Medulla oblongata (tissue), 1 donor: ENCODE results near the gene PRSS1.

Experiments
- DNase-seq: peaks from one replicate; pipeline ENCODE4 v3.0.0-alpha.2; 2015; ENCODE audit errors: extremely low spot score

The PRSS1 gene

DNA sequence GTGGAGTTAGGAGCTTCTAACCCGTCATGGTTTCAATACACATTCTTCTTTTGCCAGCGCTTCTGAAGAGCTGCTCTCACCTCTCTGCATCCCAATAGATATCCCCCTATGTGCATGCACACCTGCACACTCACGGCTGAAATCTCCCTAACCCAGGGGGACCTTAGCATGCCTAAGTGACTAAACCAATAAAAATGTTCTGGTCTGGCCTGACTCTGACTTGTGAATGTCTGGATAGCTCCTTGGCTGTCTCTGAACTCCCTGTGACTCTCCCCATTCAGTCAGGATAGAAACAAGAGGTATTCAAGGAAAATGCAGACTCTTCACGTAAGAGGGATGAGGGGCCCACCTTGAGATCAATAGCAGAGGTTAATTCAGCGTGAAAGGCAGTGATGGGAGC is 43.9 kb downstream of the PRSS1 start:
- no peak for DNase-seq

DNA sequence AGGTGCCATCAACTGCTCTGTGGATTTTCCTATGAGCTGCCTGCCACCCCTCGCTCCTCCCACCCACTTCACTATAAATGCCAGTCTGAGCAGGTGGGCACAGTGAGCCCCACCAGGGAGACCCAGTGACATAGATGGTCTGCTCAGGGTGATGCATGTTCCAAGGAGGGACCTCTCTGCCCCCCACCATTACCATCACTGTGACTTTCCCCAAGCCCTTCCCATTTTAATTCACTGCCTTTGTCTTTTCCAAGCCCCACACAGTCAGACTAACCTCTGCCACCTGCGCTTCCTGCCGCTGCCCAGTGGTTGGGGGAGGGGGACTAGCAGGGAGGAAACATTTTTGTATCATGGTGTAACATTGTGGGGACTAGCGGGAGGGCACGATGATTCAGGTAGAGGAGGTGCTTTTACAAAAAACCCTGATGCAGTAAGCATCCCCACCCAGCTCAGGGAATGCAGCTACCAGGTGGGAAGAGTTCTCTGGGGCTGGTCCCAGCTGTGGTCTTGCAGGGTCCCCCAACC is 46.1 kb downstream of the PRSS1 start:
- DNase-seq = no peak

DNA sequence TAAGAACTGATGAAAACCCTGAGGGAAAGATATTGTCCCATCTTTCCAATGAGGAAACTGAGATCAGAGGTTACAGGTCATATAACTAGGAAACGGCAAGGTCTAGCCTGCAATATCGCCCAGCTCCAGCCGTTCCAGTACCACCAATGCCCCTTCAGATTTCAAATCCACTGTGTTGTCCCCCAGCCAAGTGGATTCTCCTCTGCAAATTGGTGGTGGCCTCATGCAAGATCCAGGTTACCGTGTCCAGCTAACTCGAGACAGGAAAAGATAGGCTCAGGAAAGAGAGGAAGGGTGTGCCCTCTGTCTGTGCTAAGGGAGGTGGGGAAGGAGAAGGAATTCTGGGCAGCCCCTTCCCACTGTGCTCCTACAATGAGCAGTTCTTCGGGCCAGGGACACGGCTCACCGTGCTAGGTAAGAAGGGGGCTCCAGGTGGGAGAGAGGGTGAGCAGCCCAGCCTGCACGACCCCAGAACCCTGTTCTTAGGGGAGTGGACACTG is 46.8 kb downstream of the PRSS1 start:
- no peak for DNase-seq

DNA sequence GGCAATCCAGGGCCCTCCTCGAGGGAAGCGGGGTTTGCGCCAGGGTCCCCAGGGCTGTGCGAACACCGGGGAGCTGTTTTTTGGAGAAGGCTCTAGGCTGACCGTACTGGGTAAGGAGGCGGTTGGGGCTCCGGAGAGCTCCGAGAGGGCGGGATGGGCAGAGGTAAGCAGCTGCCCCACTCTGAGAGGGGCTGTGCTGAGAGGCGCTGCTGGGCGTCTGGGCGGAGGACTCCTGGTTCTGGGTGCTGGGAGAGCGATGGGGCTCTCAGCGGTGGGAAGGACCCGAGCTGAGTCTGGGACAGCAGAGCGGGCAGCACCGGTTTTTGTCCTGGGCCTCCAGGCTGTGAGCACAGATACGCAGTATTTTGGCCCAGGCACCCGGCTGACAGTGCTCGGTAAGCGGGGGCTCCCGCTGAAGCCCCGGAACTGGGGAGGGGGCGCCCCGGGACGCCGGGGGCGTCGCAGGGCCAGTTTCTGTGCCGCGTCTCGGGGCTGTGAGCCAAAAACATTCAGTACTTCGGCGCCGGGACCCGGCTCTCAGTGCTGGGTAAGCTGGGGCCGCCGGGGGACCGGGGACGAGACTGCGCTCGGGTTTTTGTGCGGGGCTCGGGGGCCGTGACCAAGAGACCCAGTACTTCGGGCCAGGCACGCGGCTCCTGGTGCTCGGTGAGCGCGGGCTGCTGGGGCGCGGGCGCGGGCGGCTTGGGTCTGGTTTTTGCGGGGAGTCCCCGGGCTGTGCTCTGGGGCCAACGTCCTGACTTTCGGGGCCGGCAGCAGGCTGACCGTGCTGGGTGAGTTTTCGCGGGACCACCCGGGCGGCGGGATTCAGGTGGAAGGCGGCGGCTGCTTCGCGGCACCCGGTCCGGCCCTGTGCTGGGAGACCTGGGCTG is 47.5 kb downstream of the PRSS1 start:
- DNase-seq = no peak

DNA sequence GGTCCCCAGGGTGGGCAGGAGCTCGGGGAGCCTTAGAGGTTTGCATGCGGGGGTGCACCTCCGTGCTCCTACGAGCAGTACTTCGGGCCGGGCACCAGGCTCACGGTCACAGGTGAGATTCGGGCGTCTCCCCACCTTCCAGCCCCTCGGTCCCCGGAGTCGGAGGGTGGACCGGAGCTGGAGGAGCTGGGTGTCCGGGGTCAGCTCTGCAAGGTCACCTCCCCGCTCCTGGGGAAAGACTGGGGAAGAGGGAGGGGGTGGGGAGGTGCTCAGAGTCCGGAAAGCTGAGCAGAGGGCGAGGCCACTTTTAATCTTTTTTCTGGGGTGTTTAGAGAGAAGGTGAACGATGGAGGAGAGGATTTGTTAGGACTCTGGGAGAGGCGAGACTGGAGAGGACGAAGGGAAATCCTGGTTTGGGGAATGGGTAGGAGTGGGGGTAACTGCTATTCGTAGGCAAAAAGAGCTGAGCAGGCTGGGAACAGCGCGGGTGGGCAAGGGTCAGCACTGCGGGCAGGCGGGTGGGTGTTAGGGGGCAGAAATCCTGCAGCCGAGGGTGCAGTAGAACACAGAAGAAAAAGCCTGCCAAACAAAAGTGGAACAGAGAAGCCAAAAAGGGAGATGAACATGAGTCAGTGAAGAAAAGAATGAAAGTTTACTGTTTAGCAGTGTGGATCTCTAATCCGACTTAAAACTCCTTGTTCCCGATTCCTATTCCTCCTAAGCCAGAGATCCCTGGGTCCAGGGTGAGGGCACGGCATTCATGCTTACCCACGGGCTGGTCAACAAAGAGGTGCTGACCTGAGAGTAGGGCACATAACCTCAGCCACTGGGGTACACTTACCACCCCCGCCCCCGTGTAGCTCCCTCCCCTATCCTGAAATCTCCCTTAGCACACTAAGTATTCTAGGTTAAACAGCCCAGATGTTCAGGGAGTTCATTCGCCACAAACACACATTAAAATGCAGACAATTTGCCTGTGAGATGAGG is 48.4 kb downstream of the PRSS1 start:
- DNase-seq = no peak

DNA sequence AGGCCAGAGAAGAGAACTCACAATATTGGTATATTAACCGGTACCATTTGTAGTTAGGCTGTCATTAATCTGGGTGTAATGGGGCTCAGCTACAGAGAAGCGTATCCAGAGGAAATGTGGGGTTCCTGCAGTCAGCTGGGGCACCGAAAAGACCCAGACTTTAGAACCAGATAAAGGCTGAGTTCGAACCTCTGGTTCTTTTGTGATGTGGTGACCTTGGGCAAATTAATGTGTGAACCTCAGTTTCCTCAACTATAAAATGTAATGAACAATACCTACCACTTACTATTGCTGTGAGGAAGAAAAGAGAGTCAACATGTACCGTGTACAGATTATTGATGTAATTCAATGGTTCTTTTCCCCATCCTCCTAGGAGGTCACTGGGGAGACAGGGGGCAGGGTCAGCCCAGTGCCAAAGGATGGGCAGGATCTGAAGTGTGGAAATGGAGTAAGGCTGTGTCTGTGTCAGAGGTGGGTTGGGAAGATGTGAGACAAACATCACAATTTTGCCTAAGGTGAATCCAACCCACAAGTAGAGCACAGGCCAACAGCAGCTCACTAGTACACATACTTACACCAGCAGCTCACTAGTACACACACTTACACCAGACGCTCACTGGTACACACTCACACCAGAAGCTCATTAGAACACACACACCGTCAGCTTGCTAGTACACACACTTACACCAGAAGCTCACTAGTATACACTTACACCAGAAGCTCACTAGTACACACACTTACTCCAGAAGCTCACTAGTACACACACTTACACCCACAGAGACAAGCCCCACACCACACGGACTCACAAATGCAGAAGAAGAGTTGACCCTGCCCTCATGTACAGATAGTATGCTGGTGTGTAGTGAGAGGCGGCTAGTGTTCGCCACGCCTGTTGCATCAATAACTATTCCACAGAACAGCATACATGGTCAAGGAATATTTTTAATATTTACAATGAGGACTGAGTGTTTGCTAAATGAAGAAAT is 49.5 kb downstream of the PRSS1 start:
- no peak for DNase-seq

DNA sequence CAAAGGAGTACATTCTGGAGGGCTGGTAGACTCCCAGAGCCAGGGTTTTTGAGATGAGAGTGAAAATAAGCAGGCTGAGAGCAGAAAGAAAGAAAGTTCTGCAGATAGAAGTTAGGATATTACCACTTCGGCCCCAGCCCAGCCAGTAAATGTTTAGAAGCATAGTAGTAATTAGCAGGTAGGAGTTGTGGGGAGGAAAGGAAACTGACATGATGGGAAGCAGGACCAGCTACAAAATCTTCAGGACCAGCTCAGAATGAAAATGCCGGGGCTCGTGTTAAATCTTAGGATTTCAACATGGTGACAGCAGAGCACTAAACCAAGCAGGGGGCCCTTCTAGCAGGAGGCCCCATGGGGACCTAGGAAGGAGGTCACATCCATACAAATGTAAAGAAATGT is 50.2 kb downstream of the PRSS1 start:
- DNase-seq = no peak

DNA sequence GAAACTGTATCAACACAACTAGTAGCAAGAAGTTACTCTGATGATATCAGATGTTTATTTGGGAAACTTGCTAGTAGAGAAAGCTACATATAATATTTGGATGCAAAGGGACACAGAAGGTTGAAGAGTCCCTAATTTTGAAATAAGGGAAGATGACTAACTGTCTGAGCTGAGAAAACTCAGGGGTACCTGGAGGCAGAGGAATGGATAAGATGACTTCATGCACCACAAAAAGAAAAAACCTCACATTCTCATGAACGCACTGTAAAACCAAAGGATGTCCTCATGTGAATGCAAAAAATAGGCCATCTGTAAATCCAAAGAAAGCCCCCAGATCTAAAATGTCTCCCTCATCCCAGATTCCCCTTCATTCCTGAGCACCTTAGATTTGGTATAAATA is 50.8 kb downstream of the PRSS1 start:
- DNase-seq = no peak

DNA sequence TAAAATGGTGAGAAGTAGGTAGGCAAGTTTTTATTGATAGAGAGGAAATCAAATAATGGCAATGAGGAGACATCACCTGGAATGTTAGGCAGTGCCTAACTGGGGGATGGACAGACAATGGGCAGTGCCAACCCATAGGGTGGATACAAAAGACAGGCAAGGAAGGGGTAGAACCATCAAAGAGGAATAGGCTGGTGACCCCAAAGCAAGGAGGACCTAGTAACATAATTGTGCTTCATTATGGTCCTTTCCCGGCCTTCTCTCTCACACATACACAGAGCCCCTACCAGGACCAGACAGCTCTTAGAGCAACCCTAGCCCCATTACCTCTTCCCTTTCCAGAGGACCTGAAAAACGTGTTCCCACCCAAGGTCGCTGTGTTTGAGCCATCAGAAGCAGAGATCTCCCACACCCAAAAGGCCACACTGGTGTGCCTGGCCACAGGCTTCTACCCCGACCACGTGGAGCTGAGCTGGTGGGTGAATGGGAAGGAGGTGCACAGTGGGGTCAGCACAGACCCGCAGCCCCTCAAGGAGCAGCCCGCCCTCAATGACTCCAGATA is 51.5 kb downstream of the PRSS1 start:
- DNase-seq = no peak

DNA sequence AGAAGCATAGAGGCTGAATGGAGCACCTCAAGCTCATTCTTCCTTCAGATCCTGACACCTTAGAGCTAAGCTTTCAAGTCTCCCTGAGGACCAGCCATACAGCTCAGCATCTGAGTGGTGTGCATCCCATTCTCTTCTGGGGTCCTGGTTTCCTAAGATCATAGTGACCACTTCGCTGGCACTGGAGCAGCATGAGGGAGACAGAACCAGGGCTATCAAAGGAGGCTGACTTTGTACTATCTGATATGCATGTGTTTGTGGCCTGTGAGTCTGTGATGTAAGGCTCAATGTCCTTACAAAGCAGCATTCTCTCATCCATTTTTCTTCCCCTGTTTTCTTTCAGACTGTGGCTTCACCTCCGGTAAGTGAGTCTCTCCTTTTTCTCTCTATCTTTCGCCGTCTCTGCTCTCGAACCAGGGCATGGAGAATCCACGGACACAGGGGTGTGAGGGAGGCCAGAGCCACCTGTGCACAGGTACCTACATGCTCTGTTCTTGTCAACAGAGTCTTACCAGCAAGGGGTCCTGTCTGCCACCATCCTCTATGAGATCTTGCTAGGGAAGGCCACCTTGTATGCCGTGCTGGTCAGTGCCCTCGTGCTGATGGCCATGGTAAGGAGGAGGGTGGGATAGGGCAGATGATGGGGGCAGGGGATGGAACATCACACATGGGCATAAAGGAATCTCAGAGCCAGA is 52.5 kb downstream of the PRSS1 start:
- no peak for DNase-seq

DNA sequence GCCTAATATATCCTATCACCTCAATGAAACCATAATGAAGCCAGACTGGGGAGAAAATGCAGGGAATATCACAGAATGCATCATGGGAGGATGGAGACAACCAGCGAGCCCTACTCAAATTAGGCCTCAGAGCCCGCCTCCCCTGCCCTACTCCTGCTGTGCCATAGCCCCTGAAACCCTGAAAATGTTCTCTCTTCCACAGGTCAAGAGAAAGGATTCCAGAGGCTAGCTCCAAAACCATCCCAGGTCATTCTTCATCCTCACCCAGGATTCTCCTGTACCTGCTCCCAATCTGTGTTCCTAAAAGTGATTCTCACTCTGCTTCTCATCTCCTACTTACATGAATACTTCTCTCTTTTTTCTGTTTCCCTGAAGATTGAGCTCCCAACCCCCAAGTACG is 53.0 kb downstream of the PRSS1 start:
- no peak for DNase-seq
